ENCODE results near the gene MEI1.

The MEI1 gene

GRCh38 chr22:41815716-41816115, 116.4 kb downstream of the MEI1 start:
- Histone ChIP-seq H3K9me3 (ENCODE audit: insufficient read depth, low read length) (no peaks in the 10 kb centered on the region), H3K27me3 (ENCODE audit: insufficient read depth, insufficient read length) (no peaks in the 10 kb centered on the region), H3K36me3 (ENCODE audit: insufficient read depth, insufficient read length, low read length) (peaks cover 48% of the 10 kb centered on the region), H3K9ac (ENCODE audit: insufficient read length, low read depth) (no peak overlapping the region), H3K4me3 (ENCODE audit: insufficient read length, low read depth) (no peak overlapping the region), H3K4me1 (ENCODE audit: insufficient read depth, insufficient read length) (peaks cover 3% of the 10 kb centered on the region)
- TF ChIP-seq ZNF274 (IDR thresholded peaks at IDR 0.05; ENCODE audit: low read depth, low read length) (no peak), YY1 (IDR thresholded peaks at IDR 0.05; ENCODE audit: insufficient read depth, insufficient read length) (no peak), SUZ12 (IDR thresholded peaks at IDR 0.05; ENCODE audit: extremely low read depth, insufficient read depth, insufficient read length) (no peak)
- DNase-seq (ENCODE audit: low read depth, low spot score): no peak

DNA sequence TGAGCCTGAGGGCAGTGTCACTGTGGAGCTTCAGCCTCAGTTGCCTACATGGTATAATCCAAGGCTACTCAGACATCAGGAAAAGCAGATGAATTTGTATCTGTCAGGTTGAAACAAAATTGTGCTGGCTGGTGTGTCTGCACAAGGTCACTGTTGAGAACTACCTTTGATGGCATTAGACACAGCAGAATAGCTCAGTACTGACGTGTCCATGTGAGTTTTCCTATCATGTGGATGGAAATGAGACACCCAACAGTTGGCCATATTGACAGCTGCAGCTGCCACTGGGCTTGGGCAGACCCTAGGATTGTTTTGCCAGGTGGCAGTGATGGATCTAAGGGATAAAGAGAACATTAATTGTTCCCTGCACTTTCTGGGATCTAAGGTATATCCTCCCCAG, 116.9 kb downstream of the MEI1 start:
- TF ChIP-seq ZNF274 (IDR thresholded peaks at IDR 0.05; ENCODE audit: low read depth, low read length) (no peak), SUZ12 (IDR thresholded peaks at IDR 0.05; ENCODE audit: extremely low read depth, insufficient read depth, insufficient read length) (no peak), YY1 (IDR thresholded peaks at IDR 0.05; ENCODE audit: insufficient read depth, insufficient read length) (no peak)
- no peaks in the 10 kb centered on the region for H3K9me3 ChIP-seq (ENCODE audit: insufficient read depth, low read length)
- H3K4me3 ChIP-seq (ENCODE audit: insufficient read length, low read depth): no peak overlapping the region
- H3K9ac ChIP-seq (ENCODE audit: insufficient read length, low read depth): no peak overlapping the region
- H3K27me3 ChIP-seq (ENCODE audit: insufficient read depth, insufficient read length): no peaks in the 10 kb centered on the region
- peaks cover 45% of the 10 kb centered on the region for H3K36me3 ChIP-seq (ENCODE audit: insufficient read depth, insufficient read length, low read length)
- peaks cover 3% of the 10 kb centered on the region for H3K4me1 ChIP-seq (ENCODE audit: insufficient read depth, insufficient read length)
- no peak for DNase-seq (ENCODE audit: low read depth, low spot score)

DNA sequence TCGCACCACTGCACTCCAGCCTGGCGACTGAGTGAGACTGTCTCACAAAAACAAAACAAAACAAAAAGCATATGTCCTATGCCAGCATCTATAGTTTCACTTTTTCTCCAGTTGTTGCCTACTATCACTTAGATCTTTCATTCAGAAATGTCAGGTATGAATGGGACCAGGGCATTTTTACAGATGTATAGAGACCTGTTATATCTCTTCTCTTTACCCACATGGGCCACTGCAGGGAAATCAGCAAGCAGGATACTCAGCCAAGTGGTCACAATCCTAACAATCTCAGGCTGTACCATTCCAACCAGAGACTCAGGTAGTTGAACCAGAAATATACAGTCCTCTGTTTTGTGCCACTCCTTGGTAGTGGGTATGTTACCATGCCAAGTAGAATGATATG, 117.6 kb downstream of the MEI1 start:
- DNase-seq (ENCODE audit: low read depth, low spot score): no peak
- Histone ChIP-seq H3K9me3 (ENCODE audit: insufficient read depth, low read length) (no peaks in the 10 kb centered on the region), H3K36me3 (ENCODE audit: insufficient read depth, insufficient read length, low read length) (peaks cover 45% of the 10 kb centered on the region), H3K9ac (ENCODE audit: insufficient read length, low read depth) (no peak overlapping the region), H3K27me3 (ENCODE audit: insufficient read depth, insufficient read length) (no peaks in the 10 kb centered on the region), H3K4me1 (ENCODE audit: insufficient read depth, insufficient read length) (peaks cover 3% of the 10 kb centered on the region), H3K4me3 (ENCODE audit: insufficient read length, low read depth) (no peak overlapping the region)
- TF ChIP-seq ZNF274 (IDR thresholded peaks at IDR 0.05; ENCODE audit: low read depth, low read length) (no peak), YY1 (IDR thresholded peaks at IDR 0.05; ENCODE audit: insufficient read depth, insufficient read length) (no peak), SUZ12 (IDR thresholded peaks at IDR 0.05; ENCODE audit: extremely low read depth, insufficient read depth, insufficient read length) (no peak)

DNA sequence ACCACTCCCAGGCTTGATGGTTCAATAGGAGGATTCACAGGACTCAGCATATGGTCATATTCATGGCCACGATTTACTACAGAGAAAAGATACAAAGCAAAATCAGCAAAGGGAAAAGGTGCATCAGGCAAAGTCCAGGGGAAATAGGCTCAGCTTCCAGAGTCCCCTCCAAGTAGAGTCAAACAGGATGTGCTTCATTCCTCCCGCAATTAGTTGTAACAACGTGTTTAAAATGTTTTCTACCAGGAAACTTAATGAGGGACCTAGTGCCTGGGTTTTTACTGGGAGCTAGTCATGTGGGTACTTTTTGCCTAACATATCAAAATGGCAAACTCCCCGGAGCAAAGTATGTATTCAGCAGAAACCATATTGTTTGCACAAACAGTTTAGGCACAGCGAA, 118.7 kb downstream of the MEI1 start:
- no peaks in the 10 kb centered on the region for H3K27me3 ChIP-seq (ENCODE audit: insufficient read depth, insufficient read length)
- DNase-seq (ENCODE audit: low read depth, low spot score): no peak
- H3K9ac ChIP-seq (ENCODE audit: insufficient read length, low read depth): no peak overlapping the region
- peaks cover 42% of the 10 kb centered on the region for H3K36me3 ChIP-seq (ENCODE audit: insufficient read depth, insufficient read length, low read length)
- H3K4me3 ChIP-seq (ENCODE audit: insufficient read length, low read depth): no peak overlapping the region
- H3K9me3 ChIP-seq (ENCODE audit: insufficient read depth, low read length): no peaks in the 10 kb centered on the region
- H3K4me1 ChIP-seq (ENCODE audit: insufficient read depth, insufficient read length): peaks cover 7% of the 10 kb centered on the region
- TF ChIP-seq YY1 (IDR thresholded peaks at IDR 0.05; ENCODE audit: insufficient read depth, insufficient read length): no peak

GRCh38 chr22:41818596-41818995, 119.3 kb downstream of the MEI1 start:
- Histone ChIP-seq H3K4me3 (ENCODE audit: insufficient read length, low read depth) (no peak overlapping the region), H3K27me3 (ENCODE audit: insufficient read depth, insufficient read length) (no peaks in the 10 kb centered on the region), H3K36me3 (ENCODE audit: insufficient read depth, insufficient read length, low read length) (peaks cover 36% of the 10 kb centered on the region), H3K4me1 (ENCODE audit: insufficient read depth, insufficient read length) (peaks cover 8% of the 10 kb centered on the region), H3K9me3 (ENCODE audit: insufficient read depth, low read length) (no peaks in the 10 kb centered on the region), H3K9ac (ENCODE audit: insufficient read length, low read depth) (no peak overlapping the region)
- no peak for DNase-seq (ENCODE audit: low read depth, low spot score)
- TF ChIP-seq YY1 (IDR thresholded peaks at IDR 0.05; ENCODE audit: insufficient read depth, insufficient read length) (no peak), ZNF274 (IDR thresholded peaks at IDR 0.05; ENCODE audit: low read depth, low read length) (no peak), SUZ12 (IDR thresholded peaks at IDR 0.05; ENCODE audit: extremely low read depth, insufficient read depth, insufficient read length) (no peak)

- no peak for DNase-seq (ENCODE audit: low read depth, low spot score)
- Histone ChIP-seq H3K9me3 (ENCODE audit: insufficient read depth, low read length) (no peaks in the 10 kb centered on the region), H3K4me1 (ENCODE audit: insufficient read depth, insufficient read length) (peaks cover 14% of the 10 kb centered on the region), H3K9ac (ENCODE audit: insufficient read length, low read depth) (no peak overlapping the region), H3K4me3 (ENCODE audit: insufficient read length, low read depth) (no peak overlapping the region), H3K36me3 (ENCODE audit: insufficient read depth, insufficient read length, low read length) (peaks cover 31% of the 10 kb centered on the region), H3K27me3 (ENCODE audit: insufficient read depth, insufficient read length) (no peaks in the 10 kb centered on the region)
- no peak for TF ChIP-seq YY1 (IDR thresholded peaks at IDR 0.05; ENCODE audit: insufficient read depth, insufficient read length)
- no peak for TF ChIP-seq SUZ12 (IDR thresholded peaks at IDR 0.05; ENCODE audit: extremely low read depth, insufficient read depth, insufficient read length)
- no peak for TF ChIP-seq ZNF274 (IDR thresholded peaks at IDR 0.05; ENCODE audit: low read depth, low read length)
These were observed 120.0 kb downstream of the MEI1 start for GRCh38 chr22:41819257-41819656.

GRCh38 chr22:41820447-41820846, 121.1 kb downstream of the MEI1 start:
- no peak for DNase-seq (ENCODE audit: low read depth, low spot score)
- no peak for TF ChIP-seq YY1 (IDR thresholded peaks at IDR 0.05; ENCODE audit: insufficient read depth, insufficient read length)
- no peak for TF ChIP-seq ZNF274 (IDR thresholded peaks at IDR 0.05; ENCODE audit: low read depth, low read length)
- no peak for TF ChIP-seq SUZ12 (IDR thresholded peaks at IDR 0.05; ENCODE audit: extremely low read depth, insufficient read depth, insufficient read length)
- Histone ChIP-seq H3K36me3 (ENCODE audit: insufficient read depth, insufficient read length, low read length) (peaks cover 27% of the 10 kb centered on the region), H3K27me3 (ENCODE audit: insufficient read depth, insufficient read length) (no peaks in the 10 kb centered on the region), H3K9ac (ENCODE audit: insufficient read length, low read depth) (no peak overlapping the region), H3K4me1 (ENCODE audit: insufficient read depth, insufficient read length) (peaks cover 14% of the 10 kb centered on the region), H3K4me3 (ENCODE audit: insufficient read length, low read depth) (no peak overlapping the region), H3K9me3 (ENCODE audit: insufficient read depth, low read length) (no peaks in the 10 kb centered on the region)
